Endothelial cell of umbilical vein (primary cell): ENCODE measurements around the gene TH. TPM values are rescaled to one million over a fixed set of nuclear protein-coding genes. Genes with fewer than 3 reads are reported as not detected.

Experiments used
- BruUV-seq: library from RNA; stranded (reverse); fragments of 400-500 nt; replicated peaks from 2 replicates; lab custom pipeline; 2021; lab: Mats Ljungman, UMichigan
- CTCF ChIA-PET: fragments of 300-600, 350-600 bp; sonication (Branson Sonifier 250); formaldehyde crosslinking; loops from one replicate; lab custom pipeline; 2021; ENCODE audit warnings: antibody characterized with exemption, inconsistent platforms; lab: Charles Lee
- POLR2A ChIA-PET: fragments of 300-600, 350-600 bp; sonication (Branson Sonifier 250); formaldehyde crosslinking; loops from one replicate; lab custom pipeline; 2021; ENCODE audit warnings: antibody characterized with exemption, inconsistent platforms; lab: Charles Lee
- DNase-seq: peaks from one replicate; pipeline ENCODE4 v3.0.0-alpha.2; 2011; ENCODE audit warnings: low read depth, low spot score
- FAIRE-seq: peaks from 2 replicates; lab custom pipeline; 2011; peaks lifted over from hg19 to GRCh38; lab: Jason Lieb, UNC
- H2AFZ ChIP-seq: 2 replicates; pipeline ENCODE4 v1.6.0; 2012; ENCODE audit warnings: low read depth, low read length, control low read depth, inconsistent platforms
- H3K27ac ChIP-seq: 2 replicates; pipeline ENCODE4 v1.5.1; 2011; ENCODE audit warnings: low read depth, mild to moderate bottlenecking, control low read depth, low read length, moderate library complexity; ENCODE audit not compliant: insufficient read depth
- H3K27me3 ChIP-seq, 2 experiments: 2 replicates each; pipeline versions ENCODE4 v1.6.0 to v1.6.1; 2011; ENCODE audit warnings: low read length in 2 of 2, mixed read lengths in 1 of 2; ENCODE audit not compliant: control insufficient read depth in 2 of 2, insufficient read depth in 2 of 2
- H3K36me3 ChIP-seq, 2 experiments: 2 replicates in 1 of 2; 3 replicates in 1 of 2; pipeline ENCODE4 v1.5.1; 2011; ENCODE audit warnings: low read length in 2 of 2, mild to moderate bottlenecking in 1 of 2, moderate library complexity in 1 of 2; ENCODE audit not compliant: control insufficient read depth in 2 of 2, insufficient read depth in 2 of 2; ENCODE audit errors: extremely low read depth in 1 of 2
- H3K4me1 ChIP-seq: 3 replicates; pipeline ENCODE4 v1.5.1; 2011; ENCODE audit warnings: mild to moderate bottlenecking, low read length; ENCODE audit not compliant: control insufficient read depth, insufficient read depth; ENCODE audit errors: extremely low read depth
- H3K4me2 ChIP-seq: 2 replicates; pipeline ENCODE4 v1.6.1; 2011; ENCODE audit warnings: low read length, control low read depth, mixed read lengths; ENCODE audit not compliant: insufficient read depth
- H3K4me3 ChIP-seq, 3 experiments: fragments of 200-600 bp in 1 of 3; sonication (generic), shearing (Covaris generic) in 1 of 3; replicated peaks in 1 of 3; 2 replicates each; pipeline ENCODE4 v1.5.1; 2011 to 2016; ENCODE audit warnings: control low read depth in 3 of 3, low read length in 3 of 3, mild to moderate bottlenecking in 2 of 3, inconsistent platforms in 1 of 3, low read depth in 1 of 3, moderate library complexity in 1 of 3; ENCODE audit not compliant: insufficient read depth in 1 of 3
- H3K79me2 ChIP-seq: 2 replicates; pipeline ENCODE4 v1.6.0; 2012; ENCODE audit warnings: low read length, inconsistent platforms; ENCODE audit not compliant: control insufficient read depth, insufficient read depth
- H3K9ac ChIP-seq: replicated peaks from 2 replicates; pipeline ENCODE3; 2011; ENCODE audit warnings: low read length, control low read depth; ENCODE audit not compliant: insufficient read depth; ENCODE audit errors: extremely low read depth
- H3K9me1 ChIP-seq: replicated peaks from 3 replicates; pipeline ENCODE4 v1.6.0; 2011; ENCODE audit warnings: mild to moderate bottlenecking, low read length; ENCODE audit not compliant: control insufficient read depth, insufficient read depth; ENCODE audit errors: extremely low read depth
- H3K9me3 ChIP-seq: replicated peaks from 2 replicates; pipeline ENCODE4 v1.5.1; 2012; ENCODE audit warnings: low read length, inconsistent platforms; ENCODE audit not compliant: control insufficient read depth, insufficient read depth
- H4K20me1 ChIP-seq: replicated peaks from 2 replicates; pipeline ENCODE3; 2011; ENCODE audit warnings: mild to moderate bottlenecking, low read length; ENCODE audit not compliant: control insufficient read depth, insufficient read depth; ENCODE audit errors: extremely low read depth
- CTCF ChIP-seq, 2 donors: IDR thresholded peaks; 1 replicate in 1 of 2; 2 replicates in 1 of 2; pipeline ENCODE4 v1.5.1; 2011; ENCODE audit warnings: low read length in 2 of 2, mild to moderate bottlenecking in 2 of 2, moderate library complexity in 2 of 2, control low read depth in 1 of 2, inconsistent platforms in 1 of 2, low read depth in 1 of 2; ENCODE audit not compliant: insufficient read depth in 1 of 2; ENCODE audit errors: extremely low read depth in 1 of 2
- EZH2 ChIP-seq: IDR thresholded peaks from 2 replicates; pipeline ENCODE4 v1.6.1; 2012; ENCODE audit warnings: borderline replicate concordance, low read depth, mild to moderate bottlenecking, moderate library complexity, low read length, inconsistent platforms; ENCODE audit not compliant: severe bottlenecking
- FOS ChIP-seq: IDR thresholded peaks from 2 replicates; pipeline ENCODE4 v1.6.1; 2011; ENCODE audit warnings: mild to moderate bottlenecking, low read length, moderate library complexity, borderline replicate concordance; ENCODE audit not compliant: insufficient read depth
- GATA2 ChIP-seq: IDR thresholded peaks from 2 replicates; pipeline ENCODE4 v1.7.0; 2011; ENCODE audit warnings: low read depth, mild to moderate bottlenecking, moderate library complexity, mixed read lengths, low read length; ENCODE audit not compliant: insufficient read length, insufficient read depth
- JUN ChIP-seq: IDR thresholded peaks from 2 replicates; pipeline ENCODE4 v1.6.1; 2011; ENCODE audit warnings: borderline replicate concordance, low read depth; ENCODE audit not compliant: insufficient read length, insufficient read depth
- MAX ChIP-seq: IDR thresholded peaks from 2 replicates; pipeline ENCODE4 v1.6.1; 2011; ENCODE audit not compliant: insufficient read depth, insufficient read length
- MYC ChIP-seq: IDR thresholded peaks from one replicate; pipeline ENCODE4 v1.6.1; 2011; ENCODE audit warnings: mild to moderate bottlenecking, low read depth, low read length
- POLR2A ChIP-seq: IDR thresholded peaks from 2 replicates; pipeline ENCODE4 v1.6.1; 2012; ENCODE audit warnings: low read depth, mild to moderate bottlenecking, control low read depth, low read length
- POLR2AphosphoS5 ChIP-seq: IDR thresholded peaks from 2 replicates; pipeline ENCODE4 v1.6.1; 2012; ENCODE audit warnings: low read depth, mild to moderate bottlenecking, control low read depth, low read length, moderate library complexity; ENCODE audit not compliant: insufficient read depth
- dilution Hi-C: fragments of 300-500 bp; cut with MboI; formaldehyde crosslinking; loops from one replicate; pipeline ENCODE4 v1.15.0; 2019; ENCODE audit warnings: low sequenced_read_pairs; ENCODE audit not compliant: extremely low pct_ligation_motif_present
- intact Hi-C: fragments of 100-400 bp; cut with micrococcal nuclease; formaldehyde crosslinking; loops from one replicate; pipeline ENCODE4 v1.10.0; 2022
- polyA plus RNA-seq, 4 experiments: library from polyadenylated mRNA; depleted of rRNA in 3 of 4; stranded (reverse) in 3 of 4; unstranded in 1 of 4; fragments of >200 nt; gene quantifications; 2 replicates each; pipeline versions ENCODE4 v1.2.1 to v1.2.3, GENCODE V29; 2011 to 2012; ENCODE audit warnings: missing spikeins in 1 of 4
- total RNA-seq: library from RNA; stranded (reverse); gene quantifications from 2 replicates; pipeline ENCODE4 v1.2.3, GENCODE V29; 2021

TH gene
- total and polyA plus RNA-seq, 2 donors (not counting 3 experiments of a cell fraction or from before 2014, with no cell fraction given), result not detected

DNA sequence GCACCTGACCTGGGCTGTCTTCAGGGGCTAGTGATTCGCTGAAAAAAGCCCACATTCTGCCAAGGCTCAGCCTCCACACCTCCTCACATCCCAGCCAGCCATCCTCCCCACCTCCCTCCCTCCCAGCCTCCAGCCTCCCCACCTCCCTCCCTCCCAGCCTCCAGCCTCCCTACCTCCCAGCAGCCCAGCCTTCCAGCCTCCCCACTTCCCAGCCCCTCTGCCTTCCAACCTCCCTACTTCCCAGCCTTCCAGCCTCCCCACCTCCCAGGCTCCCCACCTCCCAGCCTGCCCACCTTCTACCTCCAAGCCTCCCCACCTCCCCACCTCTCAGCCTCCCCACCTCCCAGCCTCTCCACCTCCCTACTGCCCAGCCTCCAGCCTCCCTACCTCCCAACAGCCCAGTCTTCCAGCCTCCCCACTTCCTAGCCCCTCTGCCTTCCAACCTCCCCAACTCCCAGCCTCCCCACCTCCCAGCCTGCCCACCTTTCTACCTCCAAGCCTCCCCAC is 33.7 kb upstream of the TH start:
- dilution Hi-C loops, result no loop called here

GRCh38 chr11:2204361-2205213 is 33.0 kb upstream of the TH start:
- Histone ChIP-seq H2AFZ (no peak overlapping the region), H3K9me1 (no peaks in the 10 kb centered on the region), H3K27me3 (no peaks in the 10 kb centered on the region), H3K36me3 (no peaks in the 10 kb centered on the region), H3K4me2 (no peak overlapping the region), H4K20me1 (no peaks in the 10 kb centered on the region), H3K4me1 (no peaks in the 10 kb centered on the region), H3K9ac (no peak overlapping the region), H3K27ac (no peak overlapping the region), H3K4me3 (no peak overlapping the region), H3K9me3 (no peaks in the 10 kb centered on the region), H3K79me2 (no peaks in the 10 kb centered on the region)
- no peak for TF ChIP-seq JUN
- no peak for TF ChIP-seq CTCF (IDR thresholded peaks at IDR 0.05; ENCODE audit: extremely low read depth in 1 of 2, insufficient read depth in 1 of 2, low read depth in 1 of 2, low read length in 2 of 2)
- no peak for TF ChIP-seq GATA2
- TF ChIP-seq FOS, result no peak
- no peak for TF ChIP-seq POLR2A
- TF ChIP-seq POLR2AphosphoS5, result no peak
- no peak for TF ChIP-seq MYC
- TF ChIP-seq MAX, result no peak
- TF ChIP-seq EZH2, result no peak
- ChIA-PET POLR2A (no interaction called here), CTCF (interaction anchor here (1.3 kb wide), 1 partner anchor 100 kb away, joined by 3 read pairs; no protein-coding TSS in a partner anchor)
- DNase-seq, result no peak
- dilution Hi-C loops (no loop called here), intact Hi-C loops (no loop called here)
- BruUV-seq, result no TSS peak
- no peak for FAIRE-seq

More for the DNA sequence above, 33.7 kb upstream of the TH start:
- Histone ChIP-seq H3K79me2 (no peaks in the 10 kb centered on the region), H4K20me1 (no peaks in the 10 kb centered on the region), H3K4me2 (no peak overlapping the region), H3K4me3 (no peak overlapping the region), H3K9me3 (no peaks in the 10 kb centered on the region), H3K36me3 (no peaks in the 10 kb centered on the region), H3K27ac (no peak overlapping the region), H3K4me1 (no peaks in the 10 kb centered on the region), H3K27me3 (no peaks in the 10 kb centered on the region), H3K9me1 (no peaks in the 10 kb centered on the region), H3K9ac (no peak overlapping the region), H2AFZ (no peak overlapping the region)
- POLR2A ChIA-PET, result no interaction called here
- DNase-seq (no peak), FAIRE-seq (no peak)
- TF ChIP-seq MYC, result no peak
- no peak for TF ChIP-seq POLR2AphosphoS5
- TF ChIP-seq FOS, result no peak
- CTCF ChIA-PET, result no interaction called here
- intact Hi-C loops, result no loop called here
- no TSS peak for BruUV-seq
